B cell (primary cell): ENCODE data around the gene PRPF39.

Experiments used
- CTCF ChIP-seq: fragments of 200-600 bp; IDR thresholded peaks from one replicate; pipeline ENCODE4 v1.8.0; 2022; ENCODE audit warnings: antibody characterized with exemption, mild to moderate bottlenecking
- EZH2 ChIP-seq: IDR thresholded peaks from 2 replicates; pipeline ENCODE4 v1.6.1; 2012; ENCODE audit warnings: borderline replicate concordance, low read depth, mild to moderate bottlenecking, moderate library complexity, low read length; ENCODE audit not compliant: insufficient read depth, poor library complexity, severe bottlenecking

- TF ChIP-seq CTCF (no peak), EZH2 (no peak)
These were observed 65.7 kb downstream of the PRPF39 start for GRCh38 chr14:45149602-45150001.
